ENCODE data around the gene FCRL5.
"Not testable (repeated sequence)": the region's sequence is repeated elsewhere in the genome, so short reads cannot be mapped to it uniquely, and the experiment has no call there.

Gene FCRL5

DNA sequence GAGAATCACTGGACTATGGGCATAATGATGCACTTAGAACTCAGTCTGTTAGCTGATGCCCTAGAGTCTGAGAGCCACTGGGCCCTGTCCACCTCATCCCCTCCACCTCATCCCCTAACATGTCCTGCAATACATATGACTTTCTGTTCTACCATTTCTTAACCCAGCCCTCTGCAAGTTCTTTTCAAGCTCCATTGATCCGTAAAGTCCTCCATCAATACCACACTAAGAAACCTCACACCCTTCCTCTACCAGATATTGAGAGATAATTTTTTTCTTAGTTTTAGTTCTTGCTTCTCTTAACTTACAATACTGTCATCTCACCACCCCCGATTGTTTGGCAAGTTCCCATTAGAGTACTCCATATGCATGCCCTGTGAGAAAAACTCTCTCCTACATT lies 23.4 kb upstream of the FCRL5 start:
- no peaks in the 10 kb centered on the region for H3K79me2 ChIP-seq (ENCODE audit: control insufficient read depth, insufficient read depth, low read length, unreplicated experiment)
- no peak overlapping the region for H3K4me3 ChIP-seq (ENCODE audit: low read depth, low read length)
- no peaks in the 10 kb centered on the region for H3K4me1 ChIP-seq (ENCODE audit: control insufficient read depth, insufficient read depth, low read length, unreplicated experiment)
- H3K27ac ChIP-seq (ENCODE audit: low read depth, low read length), result no peak overlapping the region
- no peak overlapping the region for H2AFZ ChIP-seq (ENCODE audit: low read length, unreplicated experiment)
- H3K36me3 ChIP-seq (ENCODE audit: insufficient read depth, low read length), result no peaks in the 10 kb centered on the region
- peaks cover 30% of the 10 kb centered on the region for H3K27me3 ChIP-seq (ENCODE audit: insufficient read depth, low read length)

DNA sequence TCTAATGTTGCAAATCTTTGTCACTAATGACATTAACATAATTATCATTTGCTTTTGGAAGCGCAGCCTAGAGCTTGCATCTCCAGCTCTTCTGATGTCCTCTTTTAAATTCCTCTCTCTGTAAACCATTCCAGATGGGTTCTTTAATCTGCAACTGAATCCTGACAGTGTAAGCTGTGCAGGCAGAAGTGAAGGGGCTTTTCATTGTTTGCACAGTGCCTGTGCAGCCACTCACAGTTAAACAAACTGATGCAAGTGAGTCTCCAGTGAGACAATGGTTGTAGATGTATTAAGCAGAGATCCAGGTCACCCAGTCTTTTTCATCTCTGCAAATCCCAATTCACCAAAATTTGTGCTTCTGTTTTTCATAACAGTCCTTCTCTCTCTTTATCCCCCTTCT lies 22.5 kb upstream of the FCRL5 start:
- H3K36me3 ChIP-seq (ENCODE audit: insufficient read depth, low read length), result no peaks in the 10 kb centered on the region
- H3K27ac ChIP-seq (ENCODE audit: low read depth, low read length), result no peak overlapping the region
- no peaks in the 10 kb centered on the region for H3K79me2 ChIP-seq (ENCODE audit: control insufficient read depth, insufficient read depth, low read length, unreplicated experiment)
- no peak overlapping the region for H3K4me3 ChIP-seq (ENCODE audit: low read depth, low read length)
- no peaks in the 10 kb centered on the region for H3K4me1 ChIP-seq (ENCODE audit: control insufficient read depth, insufficient read depth, low read length, unreplicated experiment)
- H2AFZ ChIP-seq (ENCODE audit: low read length, unreplicated experiment), result no peak overlapping the region
- H3K27me3 ChIP-seq (ENCODE audit: insufficient read depth, low read length), result peaks cover 30% of the 10 kb centered on the region

DNA sequence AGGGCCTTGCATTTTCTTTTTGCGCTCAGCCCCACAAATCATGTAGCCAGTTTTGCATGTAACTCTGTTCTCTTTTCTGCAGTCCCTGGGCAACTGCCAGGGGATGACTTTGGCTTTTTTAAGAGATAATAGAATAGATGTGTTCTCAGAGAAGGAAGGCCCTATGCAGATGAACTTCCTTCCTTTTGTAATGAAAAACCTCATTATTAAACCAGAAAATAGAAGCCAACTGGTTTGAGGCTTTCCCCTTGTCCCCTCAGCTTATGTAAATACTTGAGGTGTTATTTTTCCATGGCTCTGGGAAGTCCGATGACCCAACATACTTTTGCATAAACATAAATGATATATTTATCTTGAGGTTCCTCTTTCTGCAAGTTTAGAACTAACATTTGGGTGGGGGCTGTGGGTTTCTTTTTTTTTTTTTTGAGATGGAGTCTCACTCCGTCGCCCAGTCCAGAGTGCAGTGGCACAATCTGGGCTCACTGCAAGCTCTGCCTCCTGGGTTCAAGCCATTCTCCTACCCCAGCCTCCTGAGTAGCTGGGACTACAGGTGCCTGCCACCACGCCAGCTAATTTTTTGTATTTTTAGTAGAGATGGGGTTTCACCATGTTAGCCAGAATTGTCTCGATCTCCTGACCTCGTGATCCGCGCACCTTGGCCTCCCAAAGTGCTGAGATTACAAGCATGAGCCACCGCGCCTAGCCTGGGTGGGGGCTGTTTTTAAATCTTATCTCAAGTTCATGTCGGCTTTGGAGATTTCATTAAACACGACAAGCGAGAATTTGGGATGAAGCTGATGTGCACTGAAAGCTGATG lies 14.4 kb upstream of the FCRL5 start:
- peaks cover 29% of the 10 kb centered on the region; the same call in 1 of the 2 replicates for H3K27me3 ChIP-seq (ENCODE audit: insufficient read depth, low read length)
- no peak overlapping the region for H3K4me3 ChIP-seq (ENCODE audit: low read depth, low read length)
- H3K36me3 ChIP-seq (ENCODE audit: insufficient read depth, low read length), result no peaks in the 10 kb centered on the region
- H3K4me1 ChIP-seq (ENCODE audit: control insufficient read depth, insufficient read depth, low read length, unreplicated experiment), result no peaks in the 10 kb centered on the region
- H3K27ac ChIP-seq (ENCODE audit: low read depth, low read length), result no peak overlapping the region
- H2AFZ ChIP-seq (ENCODE audit: low read length, unreplicated experiment), result no peak overlapping the region
- H3K79me2 ChIP-seq (ENCODE audit: control insufficient read depth, insufficient read depth, low read length, unreplicated experiment), result no peaks in the 10 kb centered on the region

DNA sequence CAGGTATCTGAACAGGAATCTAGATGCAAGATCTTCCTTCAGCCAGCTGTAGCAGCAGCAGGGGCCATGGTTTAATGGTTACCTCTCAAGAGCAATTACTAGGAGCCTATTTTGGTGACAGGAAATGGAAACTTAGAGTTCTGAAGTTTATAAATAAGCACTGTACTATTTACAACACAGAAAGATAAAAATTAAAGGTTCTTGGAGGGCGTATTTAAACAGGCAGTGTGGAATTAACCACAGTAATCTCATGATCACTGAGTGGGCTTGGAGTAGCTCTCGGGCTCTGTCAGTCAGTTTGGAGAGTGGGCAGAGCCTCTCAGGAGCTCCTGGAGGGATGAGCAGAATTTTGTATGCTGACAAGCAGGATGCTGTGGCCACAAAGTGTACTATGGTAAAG lies 10.2 kb upstream of the FCRL5 start:
- Histone ChIP-seq H3K36me3 (ENCODE audit: insufficient read depth, low read length) (no peaks in the 10 kb centered on the region), H3K27me3 (ENCODE audit: insufficient read depth, low read length) (peaks cover 19% of the 10 kb centered on the region; the same call in 1 of the 2 replicates), H3K79me2 (ENCODE audit: control insufficient read depth, insufficient read depth, low read length, unreplicated experiment) (no peaks in the 10 kb centered on the region), H3K4me3 (ENCODE audit: low read depth, low read length) (no peak overlapping the region), H2AFZ (ENCODE audit: low read length, unreplicated experiment) (no peak overlapping the region), H3K27ac (ENCODE audit: low read depth, low read length) (no peak overlapping the region), H3K4me1 (ENCODE audit: control insufficient read depth, insufficient read depth, low read length, unreplicated experiment) (no peaks in the 10 kb centered on the region)

DNA sequence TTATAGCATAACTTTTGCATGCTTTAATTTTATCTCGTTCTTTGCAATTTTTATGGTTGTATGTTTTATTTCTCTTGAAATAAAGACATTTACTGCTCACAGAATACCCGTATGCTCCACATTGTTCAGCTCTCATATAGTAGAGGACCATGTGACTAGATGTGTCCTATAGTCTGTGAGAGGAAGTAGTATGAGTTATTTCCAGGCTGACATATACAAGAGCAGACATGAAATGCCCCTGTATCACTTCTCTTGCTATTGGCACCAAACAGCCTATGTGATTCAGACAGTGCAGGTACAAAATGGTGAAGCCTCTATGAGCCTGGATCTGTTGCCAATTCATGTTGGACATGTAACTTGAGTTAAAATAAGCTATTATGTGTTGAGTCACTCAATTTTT lies 5.8 kb upstream of the FCRL5 start:
- peaks cover 17% of the 10 kb centered on the region; the same call in 1 of the 2 replicates for H3K27me3 ChIP-seq (ENCODE audit: insufficient read depth, low read length)
- H3K4me3 ChIP-seq (ENCODE audit: low read depth, low read length), result no peak overlapping the region
- H3K36me3 ChIP-seq (ENCODE audit: insufficient read depth, low read length), result no peaks in the 10 kb centered on the region
- H2AFZ ChIP-seq (ENCODE audit: low read length, unreplicated experiment), result no peak overlapping the region
- H3K27ac ChIP-seq (ENCODE audit: low read depth, low read length), result no peak overlapping the region
- H3K79me2 ChIP-seq (ENCODE audit: control insufficient read depth, insufficient read depth, low read length, unreplicated experiment), result no peaks in the 10 kb centered on the region
- no peaks in the 10 kb centered on the region for H3K4me1 ChIP-seq (ENCODE audit: control insufficient read depth, insufficient read depth, low read length, unreplicated experiment)

DNA sequence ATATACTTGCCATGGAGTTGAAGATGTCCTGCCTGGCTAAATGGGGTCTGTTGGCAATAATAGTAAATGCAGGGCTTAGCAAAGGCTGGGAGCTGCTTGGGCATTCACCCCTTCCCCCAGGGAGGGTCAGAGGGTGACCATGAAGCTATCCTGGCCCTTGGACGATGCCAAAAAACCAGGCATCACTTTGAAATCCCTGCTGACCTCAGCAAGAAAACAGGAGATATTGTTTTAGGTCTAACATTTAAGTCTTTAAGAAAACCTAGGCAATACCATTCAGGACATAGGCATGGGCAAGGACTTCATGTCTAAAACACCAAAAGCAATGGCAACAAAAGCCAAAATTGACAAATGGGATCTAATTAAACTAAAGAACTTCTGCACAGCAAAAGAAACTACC lies 4.2 kb downstream of the FCRL5 start:
- H3K4me1 ChIP-seq (ENCODE audit: control insufficient read depth, insufficient read depth, low read length, unreplicated experiment); H3K36me3 ChIP-seq (ENCODE audit: insufficient read depth, low read length); H2AFZ ChIP-seq (ENCODE audit: low read length, unreplicated experiment); H3K27ac ChIP-seq (ENCODE audit: low read depth, low read length); H3K27me3 ChIP-seq (ENCODE audit: insufficient read depth, low read length); H3K79me2 ChIP-seq (ENCODE audit: control insufficient read depth, insufficient read depth, low read length, unreplicated experiment); H3K4me3 ChIP-seq (ENCODE audit: low read depth, low read length): not testable (repeated sequence)

DNA sequence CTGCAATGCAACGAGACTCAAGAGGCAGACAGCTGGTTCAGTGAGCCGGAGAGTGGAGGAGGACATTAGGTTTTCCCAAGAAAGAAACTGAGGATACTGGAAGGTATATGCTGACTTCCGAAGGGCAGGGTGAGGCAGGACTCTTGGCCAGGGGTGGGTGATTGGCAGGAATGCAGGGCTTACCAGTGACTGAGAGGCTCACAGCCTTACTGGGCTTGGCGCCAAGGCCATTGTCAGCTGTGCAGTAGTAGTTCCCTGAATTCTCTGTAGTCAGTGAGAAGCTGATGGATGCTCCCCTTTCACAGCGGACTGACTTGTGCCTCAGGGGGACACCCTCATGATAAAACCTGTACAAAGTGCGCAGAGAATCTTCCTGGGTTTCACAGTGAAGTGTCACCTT lies 9.6 kb downstream of the FCRL5 start:
- Histone ChIP-seq H3K79me2 (ENCODE audit: control insufficient read depth, insufficient read depth, low read length, unreplicated experiment) (no peaks in the 10 kb centered on the region), H3K36me3 (ENCODE audit: insufficient read depth, low read length) (no peaks in the 10 kb centered on the region), H3K4me1 (ENCODE audit: control insufficient read depth, insufficient read depth, low read length, unreplicated experiment) (no peaks in the 10 kb centered on the region), H2AFZ (ENCODE audit: low read length, unreplicated experiment) (no peak overlapping the region), H3K27ac (ENCODE audit: low read depth, low read length) (no peak overlapping the region), H3K4me3 (ENCODE audit: low read depth, low read length) (no peak overlapping the region), H3K27me3 (ENCODE audit: insufficient read depth, low read length) (peaks cover 15% of the 10 kb centered on the region; the same call in 1 of the 2 replicates)

DNA sequence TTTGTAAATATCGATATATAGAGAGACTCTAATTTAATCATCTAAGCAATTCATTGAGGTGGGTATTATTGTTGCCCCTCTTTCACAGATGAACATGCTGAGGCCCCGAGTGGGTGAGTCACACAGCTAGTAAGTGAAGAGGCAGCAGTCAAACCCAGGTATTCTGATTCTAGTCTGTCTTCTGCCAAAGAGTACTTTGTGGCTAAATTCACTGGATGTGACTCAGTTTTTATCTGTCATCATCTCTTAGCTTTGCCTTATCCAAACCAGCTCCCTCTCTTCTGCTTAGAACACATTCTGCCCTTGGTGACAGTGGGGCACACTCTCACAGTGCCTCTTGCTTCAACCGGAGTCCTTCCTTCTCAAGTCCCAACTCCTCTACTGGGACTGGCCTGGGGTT lies 11.5 kb downstream of the FCRL5 start:
- H3K36me3 ChIP-seq (ENCODE audit: insufficient read depth, low read length), result no peaks in the 10 kb centered on the region
- no peaks in the 10 kb centered on the region for H3K79me2 ChIP-seq (ENCODE audit: control insufficient read depth, insufficient read depth, low read length, unreplicated experiment)
- H3K4me3 ChIP-seq (ENCODE audit: low read depth, low read length), result no peak overlapping the region
- peaks cover 13% of the 10 kb centered on the region; the same call in 1 of the 2 replicates for H3K27me3 ChIP-seq (ENCODE audit: insufficient read depth, low read length)
- no peak overlapping the region for H3K27ac ChIP-seq (ENCODE audit: low read depth, low read length)
- H3K4me1 ChIP-seq (ENCODE audit: control insufficient read depth, insufficient read depth, low read length, unreplicated experiment), result no peaks in the 10 kb centered on the region
- H2AFZ ChIP-seq (ENCODE audit: low read length, unreplicated experiment), result no peak overlapping the region

DNA sequence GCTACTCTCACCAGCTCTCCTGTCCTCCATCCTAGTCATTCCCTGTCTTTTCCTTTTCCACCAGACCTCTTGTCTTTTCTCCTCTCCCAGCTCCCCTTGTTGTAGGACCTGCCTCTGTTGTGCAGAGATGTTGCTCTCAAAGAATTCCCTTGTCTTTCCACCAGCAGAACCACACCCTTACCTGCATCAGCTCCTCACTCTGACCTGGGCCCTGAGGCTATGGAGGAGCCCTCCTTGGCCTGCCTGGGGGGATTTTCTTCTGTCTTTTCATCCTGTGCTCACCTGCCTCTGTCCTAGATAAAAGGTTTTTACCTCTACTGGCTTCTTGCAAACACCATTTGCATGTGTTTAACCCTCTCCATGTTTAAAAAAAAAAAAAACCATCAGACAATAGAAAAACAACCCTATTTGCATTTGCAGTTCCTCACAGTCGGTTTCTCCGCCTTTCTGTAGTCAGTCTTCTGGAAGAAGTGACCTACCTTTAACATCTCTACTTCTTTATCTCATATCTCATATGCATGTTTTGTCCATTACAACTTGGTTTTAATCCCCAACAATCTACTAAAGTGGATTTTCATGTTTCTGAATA lies 12.1 kb downstream of the FCRL5 start:
- no peak overlapping the region for H3K27ac ChIP-seq (ENCODE audit: low read depth, low read length)

DNA sequence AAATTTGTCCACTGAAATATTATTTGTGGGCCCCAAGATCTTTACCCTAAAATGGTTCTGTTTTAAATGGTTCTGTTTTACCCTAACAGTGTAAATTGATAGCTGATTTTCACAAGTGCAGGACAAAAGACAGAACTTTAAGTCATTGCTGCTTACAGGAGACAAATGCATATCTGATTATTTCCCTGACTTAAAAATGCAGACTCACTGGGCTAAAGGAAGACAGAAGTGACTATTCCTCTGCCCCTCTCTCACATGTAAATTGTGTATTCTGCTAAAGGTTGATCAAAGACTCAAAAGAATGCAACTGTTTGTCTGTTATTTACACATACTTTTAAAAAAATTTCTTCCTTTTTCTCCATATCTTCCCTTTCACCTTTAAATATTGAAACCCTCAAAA lies 12.7 kb downstream of the FCRL5 start:
- Histone ChIP-seq H3K27ac (ENCODE audit: low read depth, low read length) (no peak overlapping the region), H3K4me3 (ENCODE audit: low read depth, low read length) (no peak overlapping the region), H3K79me2 (ENCODE audit: control insufficient read depth, insufficient read depth, low read length, unreplicated experiment) (no peaks in the 10 kb centered on the region), H3K27me3 (ENCODE audit: insufficient read depth, low read length) (peaks cover 13% of the 10 kb centered on the region; the same call in 1 of the 2 replicates), H3K36me3 (ENCODE audit: insufficient read depth, low read length) (no peaks in the 10 kb centered on the region), H2AFZ (ENCODE audit: low read length, unreplicated experiment) (no peak overlapping the region), H3K4me1 (ENCODE audit: control insufficient read depth, insufficient read depth, low read length, unreplicated experiment) (no peaks in the 10 kb centered on the region)

More for the DNA sequence above, 12.1 kb downstream of the FCRL5 start:
- no peaks in the 10 kb centered on the region for H3K79me2 ChIP-seq (ENCODE audit: control insufficient read depth, insufficient read depth, low read length, unreplicated experiment)
- H3K36me3 ChIP-seq (ENCODE audit: insufficient read depth, low read length), result no peaks in the 10 kb centered on the region
- peaks cover 13% of the 10 kb centered on the region; the same call in 1 of the 2 replicates for H3K27me3 ChIP-seq (ENCODE audit: insufficient read depth, low read length)
- H3K4me1 ChIP-seq (ENCODE audit: control insufficient read depth, insufficient read depth, low read length, unreplicated experiment), result no peaks in the 10 kb centered on the region
- no peak overlapping the region for H2AFZ ChIP-seq (ENCODE audit: low read length, unreplicated experiment)
- H3K4me3 ChIP-seq (ENCODE audit: low read depth, low read length), result no peak overlapping the region

DNA sequence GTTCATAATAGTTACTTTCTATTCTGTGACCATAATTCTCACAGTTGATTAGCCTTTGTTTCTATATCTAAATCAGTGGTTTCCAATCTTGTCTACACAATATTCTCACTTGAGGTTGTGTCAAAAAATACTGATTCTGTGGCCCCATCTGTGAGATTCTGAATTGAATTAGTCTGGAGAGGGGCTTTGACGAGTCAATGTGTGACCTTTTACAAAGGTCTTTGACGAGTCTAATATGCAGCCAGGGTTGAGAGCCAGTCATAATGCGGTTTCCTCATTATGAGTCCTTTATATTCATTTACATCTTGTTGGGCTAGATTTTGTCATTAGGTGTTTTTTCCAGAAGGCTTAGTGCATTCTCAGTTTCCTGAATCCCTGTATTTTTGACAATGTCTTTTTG lies 19.7 kb downstream of the FCRL5 start:
- Histone ChIP-seq H3K79me2 (ENCODE audit: control insufficient read depth, insufficient read depth, low read length, unreplicated experiment) (no peaks in the 10 kb centered on the region), H3K4me1 (ENCODE audit: control insufficient read depth, insufficient read depth, low read length, unreplicated experiment) (no peaks in the 10 kb centered on the region), H2AFZ (ENCODE audit: low read length, unreplicated experiment) (no peak overlapping the region), H3K27me3 (ENCODE audit: insufficient read depth, low read length) (peaks cover 33% of the 10 kb centered on the region), H3K4me3 (ENCODE audit: low read depth, low read length) (no peak overlapping the region), H3K36me3 (ENCODE audit: insufficient read depth, low read length) (no peaks in the 10 kb centered on the region), H3K27ac (ENCODE audit: low read depth, low read length) (no peak overlapping the region)
